Epithelial cell of esophagus (primary cell): Measurements from ENCODE around the gene SELPLG.

Experiments used
- DNase-seq: peaks from one replicate; pipeline ENCODE4 v3.0.0; 2010; ENCODE audit warnings: low read depth
- H3K4me3 ChIP-seq: 2 replicates; pipeline ENCODE4 v1.5.1; 2011; ENCODE audit warnings: mild to moderate bottlenecking, low read length, control low read depth
- TF ChIP-seq, protein P1 (sequence below): IDR thresholded peaks from 2 replicates; pipeline ENCODE4 v1.5.1; 2011; ENCODE audit warnings: low read depth, mild to moderate bottlenecking, low read length, control low read depth, inconsistent platforms; ENCODE audit not compliant: insufficient read depth; ENCODE audit errors: missing control alignments

Gene SELPLG

DNA sequence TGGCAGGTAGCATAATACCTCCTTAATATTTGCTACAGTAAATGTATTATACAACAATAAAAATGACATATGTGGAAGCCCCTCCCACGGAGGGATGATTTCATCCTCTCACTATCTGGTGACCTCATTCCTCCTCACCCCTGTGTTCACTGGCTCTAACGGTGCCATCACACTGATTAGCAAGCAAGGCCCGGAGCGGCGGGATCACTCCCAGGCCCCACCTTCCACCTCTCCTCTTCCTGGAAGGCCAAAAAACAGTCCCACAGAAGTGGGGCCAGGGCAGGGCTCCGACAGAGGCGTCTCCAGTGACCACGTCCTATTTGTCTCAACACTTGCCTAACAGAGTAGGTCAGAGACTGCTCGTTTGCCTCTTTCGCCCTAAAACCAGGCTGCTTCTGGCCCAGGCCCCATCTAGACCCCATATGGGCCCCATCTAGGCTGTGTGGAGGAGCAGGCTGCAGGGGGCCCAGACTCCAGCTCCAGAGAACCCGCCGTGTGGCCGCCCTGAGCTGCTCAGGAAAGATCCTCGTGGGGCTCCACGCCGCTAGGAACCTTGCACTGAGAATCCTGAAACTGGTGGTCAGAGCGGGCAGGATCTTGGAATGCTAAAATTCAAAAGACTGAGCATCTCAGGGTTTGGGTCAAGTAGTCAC lies 3.7 kb downstream of the SELPLG start:
- peak; percentile 93 for DNase-seq
- TF ChIP-seq, protein P1, sequence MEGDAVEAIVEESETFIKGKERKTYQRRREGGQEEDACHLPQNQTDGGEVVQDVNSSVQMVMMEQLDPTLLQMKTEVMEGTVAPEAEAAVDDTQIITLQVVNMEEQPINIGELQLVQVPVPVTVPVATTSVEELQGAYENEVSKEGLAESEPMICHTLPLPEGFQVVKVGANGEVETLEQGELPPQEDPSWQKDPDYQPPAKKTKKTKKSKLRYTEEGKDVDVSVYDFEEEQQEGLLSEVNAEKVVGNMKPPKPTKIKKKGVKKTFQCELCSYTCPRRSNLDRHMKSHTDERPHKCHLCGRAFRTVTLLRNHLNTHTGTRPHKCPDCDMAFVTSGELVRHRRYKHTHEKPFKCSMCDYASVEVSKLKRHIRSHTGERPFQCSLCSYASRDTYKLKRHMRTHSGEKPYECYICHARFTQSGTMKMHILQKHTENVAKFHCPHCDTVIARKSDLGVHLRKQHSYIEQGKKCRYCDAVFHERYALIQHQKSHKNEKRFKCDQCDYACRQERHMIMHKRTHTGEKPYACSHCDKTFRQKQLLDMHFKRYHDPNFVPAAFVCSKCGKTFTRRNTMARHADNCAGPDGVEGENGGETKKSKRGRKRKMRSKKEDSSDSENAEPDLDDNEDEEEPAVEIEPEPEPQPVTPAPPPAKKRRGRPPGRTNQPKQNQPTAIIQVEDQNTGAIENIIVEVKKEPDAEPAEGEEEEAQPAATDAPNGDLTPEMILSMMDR, result no peak
- H3K4me3 ChIP-seq, result no peak overlapping the region

DNA sequence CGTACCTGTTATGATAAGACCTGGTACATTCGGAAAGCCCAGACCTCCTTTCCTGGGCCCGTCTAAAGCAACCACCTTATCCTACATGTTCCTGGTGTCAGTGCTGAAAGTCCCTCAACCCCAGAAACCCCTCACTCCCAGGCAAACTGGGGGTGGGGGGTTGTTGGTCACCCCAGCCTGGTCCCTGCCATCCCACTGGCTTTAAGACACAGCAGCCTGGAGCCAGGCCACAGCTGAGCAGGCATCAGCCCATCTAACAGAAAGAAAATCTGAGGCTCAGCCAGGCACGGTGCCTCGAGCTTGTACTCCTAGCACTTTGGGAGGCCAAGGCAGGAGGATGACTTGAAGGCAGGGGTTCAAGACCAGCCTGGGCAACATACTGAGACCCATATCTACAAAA lies 4.5 kb downstream of the SELPLG start:
- TF ChIP-seq, protein P1, result no peak
- no peak overlapping the region for H3K4me3 ChIP-seq
- DNase-seq, result no peak

DNA sequence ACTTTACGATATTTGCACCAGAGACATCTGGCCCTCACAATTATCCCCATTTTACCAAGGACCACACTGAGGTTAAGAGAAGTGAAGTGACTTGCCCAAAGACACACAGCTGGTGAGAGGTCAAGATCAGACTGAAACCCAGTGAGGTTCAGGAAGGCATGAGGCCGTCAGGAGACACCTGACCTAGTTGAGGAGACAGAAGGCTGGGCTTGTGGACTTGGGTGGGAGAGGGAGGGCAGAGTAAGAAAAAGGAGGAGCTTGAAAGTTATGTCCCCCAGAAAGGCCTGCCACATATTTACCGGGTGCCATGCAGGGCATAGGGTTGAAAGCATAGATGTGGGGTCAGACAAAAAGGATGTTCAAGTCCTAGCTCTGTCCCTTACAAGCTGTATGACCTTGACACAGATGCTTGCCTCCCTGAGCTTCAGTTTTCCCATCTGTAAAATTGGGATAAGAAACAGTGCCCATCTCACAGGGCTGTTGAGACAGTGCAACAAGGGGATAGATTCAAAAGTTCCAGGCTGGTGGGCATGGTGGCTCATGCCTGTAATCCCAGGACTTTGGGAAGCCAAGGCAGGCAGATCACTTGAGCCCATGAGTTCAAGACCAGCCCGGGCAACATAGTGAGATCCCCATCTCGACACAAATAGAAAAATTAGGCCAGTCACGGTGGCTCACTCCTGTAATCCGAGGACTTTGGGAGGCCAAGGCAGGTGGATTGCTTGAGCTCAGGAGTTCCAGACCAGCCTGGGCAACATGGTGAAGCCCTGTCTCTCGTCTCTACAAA lies 6.4 kb downstream of the SELPLG start:
- TF ChIP-seq, protein P1, result no peak
- DNase-seq, result no peak
- no peak overlapping the region for H3K4me3 ChIP-seq

DNA sequence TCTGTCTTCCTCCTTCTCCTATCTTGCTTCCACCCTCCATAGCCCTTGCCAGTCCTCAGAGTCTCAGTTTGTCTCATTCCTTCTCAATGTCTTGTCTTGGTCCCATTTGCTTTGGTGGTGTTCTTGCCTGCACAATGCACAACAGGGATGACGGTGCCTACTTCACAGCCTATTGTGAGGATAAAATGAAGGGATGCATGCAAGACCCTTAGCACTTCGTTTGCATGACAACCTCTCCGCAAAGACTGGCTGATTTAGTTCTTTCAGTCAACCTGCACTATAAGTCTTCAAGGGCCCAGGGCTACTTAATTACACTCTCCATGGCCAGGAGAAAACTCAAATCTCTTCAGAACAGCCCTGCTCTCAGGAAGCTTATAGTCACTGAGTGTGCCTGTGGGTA lies 8.5 kb downstream of the SELPLG start:
- DNase-seq, result no peak
- H3K4me3 ChIP-seq, result no peak overlapping the region
- TF ChIP-seq, protein P1, result no peak

DNA sequence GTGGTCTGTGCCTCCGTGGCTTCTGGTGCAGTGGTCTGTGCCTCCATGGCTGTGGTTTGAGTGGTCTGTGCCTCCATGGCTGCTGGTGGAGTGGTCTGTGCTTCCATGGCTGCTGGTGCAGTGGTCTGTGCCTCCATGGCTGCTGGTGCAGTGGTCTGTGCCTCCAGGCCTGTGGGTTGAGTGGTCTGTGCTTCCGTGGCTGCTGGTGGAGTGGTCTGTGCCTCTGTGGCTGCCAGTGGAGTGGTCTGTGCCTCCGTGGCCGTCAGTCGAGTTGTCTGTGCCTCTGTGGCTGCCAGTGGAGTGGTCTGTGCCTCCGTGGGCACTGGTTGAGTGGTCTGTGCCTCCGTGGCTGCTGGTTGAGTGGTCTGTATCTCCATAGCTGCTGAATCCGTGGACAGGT lies 10.1 kb downstream of the SELPLG start:
- DNase-seq, result no peak
- no peak overlapping the region for H3K4me3 ChIP-seq
- TF ChIP-seq, protein P1, result no peak

DNA sequence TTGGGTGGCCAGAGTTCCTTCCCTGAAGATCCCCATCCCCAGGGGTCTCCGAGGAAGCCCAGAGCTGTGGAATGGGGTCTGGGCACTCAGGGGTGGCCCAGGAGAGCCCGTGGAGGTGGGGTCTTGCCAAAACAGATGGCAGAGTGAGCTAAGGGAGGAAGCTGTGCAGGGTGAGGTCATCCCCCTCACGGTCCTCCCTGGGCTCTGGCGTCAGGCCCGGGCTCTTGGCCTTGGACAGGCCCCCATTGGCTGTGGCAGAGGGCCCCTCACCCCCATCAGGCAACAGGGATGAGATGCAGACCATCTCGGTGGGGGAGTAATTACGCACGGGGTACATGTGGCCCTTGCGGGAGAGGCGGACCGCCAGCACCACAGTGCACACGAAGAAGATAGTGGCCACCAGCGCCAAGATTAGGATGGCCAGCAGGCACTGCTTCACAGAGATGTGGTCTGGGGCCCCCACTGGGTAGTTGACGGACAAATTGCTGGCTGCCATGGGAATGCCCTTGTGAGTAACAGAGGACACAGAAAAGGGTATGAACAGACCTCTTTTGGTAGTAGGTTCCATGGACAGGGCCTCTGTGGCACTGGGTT lies 10.7 kb downstream of the SELPLG start:
- H3K4me3 ChIP-seq, result no peak overlapping the region
- DNase-seq, result no peak
- TF ChIP-seq, protein P1, result no peak
